ENCODE measurements around the gene COL19A1.
"Not testable (repeated sequence)": the region's sequence is repeated elsewhere in the genome, so short reads cannot be mapped to it uniquely, and the experiment has no call there.

Gene COL19A1

DNA sequence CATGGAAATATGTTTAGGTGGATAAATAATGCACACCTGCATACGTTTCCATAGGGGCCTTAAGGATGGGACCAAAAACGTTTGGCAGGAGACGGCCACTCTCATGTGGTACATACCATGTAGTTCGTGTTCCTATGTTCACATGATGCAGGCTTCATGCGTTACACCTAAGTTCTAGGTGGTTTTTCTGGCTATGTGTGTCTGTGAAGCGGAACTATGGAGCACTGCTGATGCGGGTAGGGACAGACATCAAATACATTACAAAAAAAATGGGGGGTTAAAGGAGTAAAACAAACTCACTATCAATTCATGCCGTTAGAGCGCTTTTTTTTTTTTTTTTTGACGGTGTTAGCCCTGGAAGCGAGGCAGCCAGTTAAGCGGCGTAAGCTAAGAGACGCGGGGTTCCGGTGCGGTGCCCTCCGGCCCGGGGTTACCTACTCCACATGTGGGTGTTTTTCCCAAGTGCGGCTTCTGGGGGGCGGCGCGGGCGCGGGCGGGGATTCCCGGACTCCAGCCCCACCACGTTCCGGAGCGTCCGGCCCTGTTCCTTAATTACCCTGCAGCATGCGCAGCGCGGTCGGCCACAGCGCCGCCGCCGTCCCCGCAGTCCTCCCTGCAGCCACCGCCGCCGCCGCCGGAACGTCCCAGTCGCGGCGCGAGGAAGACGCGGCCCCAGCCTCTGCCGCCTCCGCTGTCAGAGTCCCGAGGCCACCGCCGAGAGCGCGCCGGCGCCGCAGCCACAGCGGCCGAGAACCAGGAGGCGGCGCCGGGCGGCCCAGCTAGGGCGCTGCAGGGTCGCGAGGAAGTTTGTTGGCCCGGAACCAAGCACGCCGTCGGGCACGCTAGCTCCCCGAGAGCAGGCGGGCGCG is 648 bp downstream of the COL19A1 start:
- DNase-seq (ENCODE audit: low read depth), result peak; percentile 57

DNA sequence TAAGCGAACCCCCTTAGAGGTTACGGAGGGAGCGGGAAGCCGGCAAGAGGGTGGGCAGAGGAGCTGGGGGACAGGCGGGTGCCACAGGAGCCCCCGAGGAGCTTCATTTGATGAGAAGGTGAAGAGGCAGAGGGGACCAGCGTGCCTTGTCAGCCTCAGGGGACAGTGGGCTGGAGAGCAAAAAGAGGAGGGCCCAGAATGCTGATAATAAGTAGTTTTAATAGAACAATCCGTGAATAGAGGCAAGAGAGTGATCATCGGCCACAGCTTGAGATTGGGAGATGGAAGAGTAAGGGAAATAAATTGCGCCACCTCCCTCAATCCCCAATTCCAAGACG is 1.3 kb downstream of the COL19A1 start:
- DNase-seq (ENCODE audit: low read depth), result no peak

GRCh38 chr6:69868252-69868804 is 2.0 kb downstream of the COL19A1 start:
- no peak for DNase-seq (ENCODE audit: low read depth)

DNA sequence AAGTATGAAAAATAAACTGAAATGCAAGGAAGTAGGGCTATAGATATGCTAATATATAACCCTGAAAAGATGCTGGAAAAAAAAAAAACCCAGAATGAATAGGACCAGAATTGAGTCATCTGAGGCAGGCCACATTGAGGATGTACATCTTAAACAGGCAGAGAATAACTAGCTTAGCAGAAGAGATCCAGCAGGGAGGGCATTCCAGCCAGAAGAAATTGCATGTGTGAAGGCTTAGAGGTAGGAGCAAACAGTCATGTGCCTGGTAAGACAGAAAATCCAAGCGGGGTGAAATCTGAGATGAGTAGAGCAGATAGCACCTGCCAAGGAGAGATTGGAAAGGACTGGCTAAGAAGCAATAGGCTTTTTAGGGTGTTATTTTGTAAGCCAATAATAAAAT is 2.6 kb downstream of the COL19A1 start:
- DNase-seq (ENCODE audit: low read depth), result no peak

- no peak for DNase-seq (ENCODE audit: low read depth)
Observed at GRCh38 chr6:69871107-69871506, 4.8 kb downstream of the COL19A1 start.

DNA sequence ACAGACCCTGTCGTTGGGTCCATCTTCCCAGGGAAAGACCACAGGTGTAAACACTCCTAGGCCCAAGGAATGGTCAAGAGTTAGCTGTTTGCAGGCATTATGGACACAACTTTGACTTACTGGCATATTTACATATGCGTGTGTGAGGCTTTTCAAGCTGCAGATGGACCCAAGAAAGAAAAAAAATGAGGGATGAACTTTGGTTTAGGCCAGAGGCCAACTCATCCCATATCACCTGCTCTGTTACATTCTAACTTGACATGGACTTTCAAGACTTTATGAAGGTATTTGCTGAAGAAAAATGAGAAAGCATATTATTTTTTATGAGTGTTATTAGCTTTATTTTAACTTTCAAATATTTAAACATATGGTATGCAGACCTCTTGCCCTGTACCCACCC is 6.9 kb downstream of the COL19A1 start:
- DNase-seq (ENCODE audit: low read depth), result no peak

DNA sequence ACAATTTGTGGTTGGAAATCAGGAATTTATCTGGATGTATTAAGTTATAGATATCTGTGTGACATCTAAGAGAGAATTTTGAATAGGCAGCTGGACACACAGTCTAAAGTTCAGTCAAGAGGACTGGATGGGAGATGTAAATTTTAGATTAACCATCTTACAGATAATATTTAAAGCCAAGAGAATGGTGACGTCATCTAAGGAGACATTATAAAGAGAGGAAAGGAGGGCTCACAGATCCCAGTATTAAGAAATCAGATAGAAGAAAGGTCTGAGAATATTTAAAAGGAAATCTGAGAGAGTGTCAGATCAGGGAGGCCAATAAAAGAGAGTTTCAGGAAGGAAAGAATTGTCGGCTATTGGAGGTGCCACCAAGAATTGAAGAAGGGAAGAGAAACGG is 9.4 kb downstream of the COL19A1 start:
- DNase-seq (ENCODE audit: low read depth), result no peak

DNA sequence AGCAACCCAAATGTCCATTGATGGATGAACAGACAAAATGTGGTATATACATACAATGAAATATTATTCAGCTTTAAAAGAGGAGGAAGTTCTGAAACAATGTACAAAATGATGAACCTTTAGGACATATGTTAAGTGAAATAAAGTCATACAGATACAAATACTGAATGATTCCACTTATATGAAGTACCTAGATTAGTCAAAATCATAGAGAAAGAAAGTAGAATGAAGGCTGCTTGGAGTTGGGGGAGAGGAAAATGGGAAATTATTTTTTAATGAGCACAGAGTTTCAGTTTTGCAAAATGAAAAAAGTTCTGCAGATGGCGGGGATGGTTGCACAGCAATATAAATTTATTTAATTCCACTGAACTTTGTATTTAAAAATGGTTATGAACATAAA is 12.4 kb downstream of the COL19A1 start:
- DNase-seq (ENCODE audit: low read depth), result no peak

GRCh38 chr6:69880601-69881000 is 14.2 kb downstream of the COL19A1 start:
- no peak for DNase-seq (ENCODE audit: low read depth)

GRCh38 chr6:69881322-69882151 is 15.2 kb downstream of the COL19A1 start:
- DNase-seq (ENCODE audit: low read depth), result no peak

- no peak for DNase-seq (ENCODE audit: low read depth)
Observed at GRCh38 chr6:69883551-69883950, 17.2 kb downstream of the COL19A1 start.

- DNase-seq (ENCODE audit: low read depth), result no peak
Observed at GRCh38 chr6:69884231-69884630, 17.9 kb downstream of the COL19A1 start.

DNA sequence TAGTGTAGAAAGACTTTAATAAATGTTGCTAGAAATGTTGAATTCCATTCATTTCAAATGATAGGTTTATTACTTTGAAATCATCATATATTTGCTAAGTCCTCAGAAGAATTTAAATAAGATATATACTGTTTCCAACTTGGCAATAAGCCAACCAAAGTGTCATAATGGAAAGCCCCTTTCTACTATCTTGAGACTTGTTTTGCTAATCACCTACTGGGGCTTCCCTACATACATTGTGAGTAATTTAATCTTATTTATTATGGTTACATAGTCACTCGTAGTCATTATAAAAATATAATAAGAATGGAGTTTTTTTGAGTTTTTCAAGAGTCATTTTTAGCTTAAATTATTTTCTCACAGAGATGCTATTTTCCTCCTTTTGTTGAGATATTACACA is 20.7 kb downstream of the COL19A1 start:
- DNase-seq (ENCODE audit: low read depth), result no peak

DNA sequence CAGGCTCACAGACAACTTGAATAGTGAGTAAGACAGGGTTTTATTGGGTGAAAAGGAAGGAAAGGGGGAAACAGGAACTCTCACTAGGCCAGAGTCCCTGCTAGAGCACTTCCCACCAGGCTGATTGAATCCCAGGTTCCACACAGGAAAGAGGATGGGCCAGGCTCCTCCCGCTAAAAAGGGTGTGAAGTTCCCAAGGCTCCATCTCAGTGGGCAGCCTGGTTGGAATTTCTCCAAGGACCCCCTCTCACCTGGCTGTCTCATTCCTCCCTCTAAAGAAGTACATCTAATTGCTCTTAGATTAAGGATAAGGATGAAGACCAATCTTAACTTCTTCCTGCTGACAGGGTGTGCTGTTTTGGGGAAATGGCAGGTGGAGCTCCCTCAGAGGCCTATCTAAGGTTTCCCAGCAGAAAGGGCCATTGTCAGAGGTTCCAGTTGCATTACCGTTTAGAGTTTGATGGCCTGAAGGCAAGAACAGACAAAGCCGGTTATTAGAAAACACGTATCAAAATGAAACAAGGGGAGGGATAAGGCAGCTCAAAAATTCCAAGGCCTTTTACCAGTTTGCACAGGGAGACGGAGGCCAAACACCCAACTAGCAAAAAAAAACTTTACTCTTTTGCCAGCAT is 21.5 kb downstream of the COL19A1 start:
- DNase-seq (ENCODE audit: low read depth), result no peak

DNA sequence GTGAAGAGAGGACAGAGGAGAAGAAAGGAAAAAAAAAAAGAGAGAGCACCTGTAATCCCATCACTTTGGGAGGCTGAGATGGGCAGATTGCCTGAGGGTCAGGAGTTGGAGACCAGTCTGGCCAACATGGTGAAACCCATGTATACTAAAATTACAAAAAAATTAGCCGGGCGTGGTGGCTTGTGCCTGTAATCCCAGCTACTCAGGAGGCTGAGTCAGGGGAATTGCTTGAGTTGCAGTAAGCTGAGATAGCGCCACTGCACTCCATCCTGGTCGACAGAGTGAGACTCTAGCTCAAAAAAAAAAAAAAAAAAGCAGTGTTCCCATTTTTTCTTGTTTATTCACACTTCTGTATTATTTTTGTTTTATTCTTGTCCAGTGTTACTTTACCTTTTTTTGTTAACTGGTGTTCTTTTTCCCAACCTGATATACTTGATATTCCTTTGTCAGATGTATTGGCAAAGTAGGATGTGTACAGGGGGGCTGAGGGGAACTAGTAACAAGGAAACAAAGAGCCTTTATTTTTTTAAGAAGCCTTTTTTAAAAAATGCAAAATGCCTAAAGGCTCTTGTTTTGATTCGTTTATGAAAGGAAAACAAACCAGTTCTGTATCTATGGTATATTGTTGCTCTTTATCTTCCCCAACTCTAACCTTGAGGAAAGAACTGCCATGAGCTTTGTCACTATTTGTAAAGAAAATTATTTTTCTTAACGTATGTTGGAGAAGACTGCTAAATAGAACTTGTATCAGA is 22.3 kb downstream of the COL19A1 start:
- DNase-seq (ENCODE audit: low read depth), result no peak

GRCh38 chr6:69889234-69889974 is 23.0 kb downstream of the COL19A1 start:
- not testable (repeated sequence) for DNase-seq (ENCODE audit: low read depth)

GRCh38 chr6:69892561-69892960 is 26.2 kb downstream of the COL19A1 start:
- DNase-seq (ENCODE audit: low read depth), result not testable (repeated sequence)

GRCh38 chr6:69893266-69893665 is 26.9 kb downstream of the COL19A1 start:
- DNase-seq (ENCODE audit: low read depth), result not testable (repeated sequence)

- DNase-seq (ENCODE audit: low read depth), result no peak
Observed at GRCh38 chr6:69894578-69895347, 28.4 kb downstream of the COL19A1 start.

GRCh38 chr6:69895396-69895795 is 29.0 kb downstream of the COL19A1 start:
- no peak for DNase-seq (ENCODE audit: low read depth)
